GM19468 (cell line): Measurements from ENCODE around the gene SPG11.
"Not testable (repeated sequence)": the region's sequence is repeated elsewhere in the genome, so short reads cannot be mapped to it uniquely, and the experiment has no call there.

Source experiments
- ATAC-seq: cut with Tn5 transposase; IDR thresholded peaks from one replicate; pipeline ENCODE4 v1.9.1; 2021; ENCODE audit warnings: mild to moderate bottlenecking, moderate library complexity, moderate number of reproducible peaks; ENCODE audit not compliant: unreplicated experiment; ENCODE audit errors: extremely low read depth

SPG11 gene

GRCh38 chr15:44663410-44664308 is at the start of gene SPG11:
Gene SPG11 (minus strand): TSS chr15:44663662. CDS start chr15:44663647, 15 bp downstream.
- ATAC-seq: peak; percentile 69

- ATAC-seq: no peak
Measured at GRCh38 chr15:44712346-44713005, 49.0 kb upstream of the SPG11 start.

- no peak for ATAC-seq
Measured at GRCh38 chr15:44711743-44712345, 48.4 kb upstream of the SPG11 start.

- ATAC-seq: peak; percentile 85
Measured at GRCh38 chr15:44711096-44711742, 47.8 kb upstream of the SPG11 start, which contains the start of the genes B2M and PATL2. Gene B2M (plus strand): TSS chr15:44711517. CDS start chr15:44711547, 30 bp downstream. Gene PATL2 (minus strand): TSS chr15:44711323. CDS start chr15:44676490, 34,833 bp downstream.

- ATAC-seq: no peak
Measured at GRCh38 chr15:44710236-44711095, 47.0 kb upstream of the SPG11 start.

- no peak for ATAC-seq
Measured at GRCh38 chr15:44706946-44707636, 43.6 kb upstream of the SPG11 start.

GRCh38 chr15:44706401-44706800 is 42.9 kb upstream of the SPG11 start:
- no peak for ATAC-seq

- no peak for ATAC-seq
Measured at GRCh38 chr15:44705986-44706385, 42.5 kb upstream of the SPG11 start.

GRCh38 chr15:44700676-44701075 is 37.2 kb upstream of the SPG11 start:
- ATAC-seq: not testable (repeated sequence)

GRCh38 chr15:44698641-44699040 is 35.2 kb upstream of the SPG11 start:
- ATAC-seq: no peak

- ATAC-seq: no peak
Measured at GRCh38 chr15:44697014-44697413, 33.6 kb upstream of the SPG11 start.

- no peak for ATAC-seq
Measured at GRCh38 chr15:44695294-44695693, 31.8 kb upstream of the SPG11 start.

GRCh38 chr15:44694416-44694815 is 31.0 kb upstream of the SPG11 start:
- no peak for ATAC-seq

- ATAC-seq: no peak
Measured at GRCh38 chr15:44692659-44693058, 29.2 kb upstream of the SPG11 start.

- not testable (repeated sequence) for ATAC-seq
Measured at GRCh38 chr15:44690245-44690644, 26.8 kb upstream of the SPG11 start.

GRCh38 chr15:44689318-44689717 is 25.9 kb upstream of the SPG11 start:
- ATAC-seq: not testable (repeated sequence)

- not testable (repeated sequence) for ATAC-seq
Measured at GRCh38 chr15:44682809-44683682, 19.6 kb upstream of the SPG11 start.

GRCh38 chr15:44682211-44682610 is 18.7 kb upstream of the SPG11 start:
- no peak for ATAC-seq
